OCI-M2 (cell line): ENCODE measurements around the gene CHEK2.
"Not testable (repeated sequence)": the region's sequence is repeated elsewhere in the genome, so short reads cannot be mapped to it uniquely, and the experiment has no call there.

Experiments
- DNase-seq: peaks from one replicate; lab custom pipeline; 2025; ENCODE audit not compliant: unreplicated experiment; lab: John Stamatoyannopoulos, UW

Gene CHEK2

DNA sequence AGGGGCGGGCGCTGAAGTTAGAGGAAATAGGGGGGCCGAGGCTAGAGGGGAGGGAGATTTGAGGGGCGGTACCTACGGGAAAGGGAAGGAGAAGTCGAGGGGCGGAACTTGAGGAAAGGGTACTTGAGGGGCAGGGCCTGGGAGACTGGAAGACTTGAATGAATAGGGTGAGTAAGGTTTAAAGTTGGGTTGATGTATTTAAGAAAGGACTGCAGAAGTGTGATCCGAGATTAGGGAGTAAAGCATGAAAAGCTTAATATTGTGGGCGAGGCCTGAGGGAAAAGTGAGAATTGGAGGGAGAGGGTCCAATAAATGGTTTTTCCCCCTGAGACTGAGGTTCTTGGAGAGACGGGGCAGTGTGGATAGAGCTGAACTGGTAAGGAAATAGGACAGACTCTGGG is 942 bp upstream of the CHEK2 start:
- no peak for DNase-seq

DNA sequence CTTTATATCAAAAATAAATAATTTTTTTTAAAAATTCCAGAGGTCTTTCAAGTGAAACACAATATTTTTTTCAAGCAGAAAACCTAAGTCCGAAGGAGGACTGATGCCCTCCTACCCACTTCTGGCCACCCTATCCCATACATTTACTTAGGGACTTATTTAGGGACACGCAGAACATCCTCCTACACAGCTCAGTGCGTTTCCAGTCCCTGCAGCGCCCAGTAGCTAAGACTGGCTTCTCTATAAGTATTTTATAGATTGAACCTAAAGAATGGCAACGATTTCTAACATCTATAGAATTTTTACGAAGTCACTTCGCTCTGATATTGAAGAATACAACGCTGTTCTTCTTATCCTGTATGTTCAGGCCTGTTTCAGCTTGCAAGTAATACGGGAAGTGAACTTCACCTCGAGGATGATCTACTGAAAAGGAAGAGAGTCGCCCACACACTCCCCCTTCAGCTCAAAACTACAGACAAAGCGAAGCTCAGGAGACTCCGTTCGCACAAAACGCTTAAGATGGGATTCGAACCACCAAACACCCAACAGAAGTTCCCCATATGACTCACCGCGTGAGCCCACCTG is 328 bp downstream of the CHEK2 start:
- DNase-seq, result peak; percentile 82

DNA sequence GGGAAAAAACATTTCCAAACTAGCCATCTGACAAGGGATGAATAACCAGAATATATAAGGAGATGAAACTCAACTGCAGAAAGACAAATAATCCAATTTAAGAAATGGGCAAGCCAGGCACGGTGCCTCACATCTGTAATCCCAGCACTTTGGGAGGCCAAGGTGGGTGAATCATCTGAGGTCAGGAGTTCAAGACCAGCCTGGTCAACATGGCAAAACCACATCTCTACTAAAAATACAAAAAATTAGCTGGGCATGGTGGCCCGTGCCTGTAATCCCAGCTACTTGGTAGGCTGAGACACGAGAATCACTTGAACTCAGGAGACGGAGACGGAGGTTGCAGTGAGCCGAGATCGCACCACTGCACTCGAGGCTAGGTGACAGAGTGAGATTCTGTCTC is 2.7 kb downstream of the CHEK2 start:
- not testable (repeated sequence) for DNase-seq

DNA sequence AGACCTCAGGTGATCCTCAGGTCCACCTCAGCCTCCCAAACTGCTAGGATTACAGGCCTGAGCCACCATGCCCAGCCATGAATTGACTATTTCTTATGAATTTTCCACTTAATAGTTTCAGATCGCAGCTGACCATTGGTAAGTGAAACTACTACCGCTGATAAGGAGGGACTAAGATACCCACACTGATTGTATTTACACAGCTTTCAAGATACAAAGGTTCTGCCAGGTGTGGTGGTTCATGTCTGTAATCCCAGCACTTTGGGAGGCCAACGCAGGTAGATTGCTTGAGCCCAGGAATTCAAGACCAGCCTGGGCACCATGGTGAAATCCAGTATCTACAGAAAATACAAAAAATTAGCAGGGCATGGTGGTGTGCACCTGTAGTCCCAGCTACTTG is 3.9 kb downstream of the CHEK2 start:
- DNase-seq, result no peak

DNA sequence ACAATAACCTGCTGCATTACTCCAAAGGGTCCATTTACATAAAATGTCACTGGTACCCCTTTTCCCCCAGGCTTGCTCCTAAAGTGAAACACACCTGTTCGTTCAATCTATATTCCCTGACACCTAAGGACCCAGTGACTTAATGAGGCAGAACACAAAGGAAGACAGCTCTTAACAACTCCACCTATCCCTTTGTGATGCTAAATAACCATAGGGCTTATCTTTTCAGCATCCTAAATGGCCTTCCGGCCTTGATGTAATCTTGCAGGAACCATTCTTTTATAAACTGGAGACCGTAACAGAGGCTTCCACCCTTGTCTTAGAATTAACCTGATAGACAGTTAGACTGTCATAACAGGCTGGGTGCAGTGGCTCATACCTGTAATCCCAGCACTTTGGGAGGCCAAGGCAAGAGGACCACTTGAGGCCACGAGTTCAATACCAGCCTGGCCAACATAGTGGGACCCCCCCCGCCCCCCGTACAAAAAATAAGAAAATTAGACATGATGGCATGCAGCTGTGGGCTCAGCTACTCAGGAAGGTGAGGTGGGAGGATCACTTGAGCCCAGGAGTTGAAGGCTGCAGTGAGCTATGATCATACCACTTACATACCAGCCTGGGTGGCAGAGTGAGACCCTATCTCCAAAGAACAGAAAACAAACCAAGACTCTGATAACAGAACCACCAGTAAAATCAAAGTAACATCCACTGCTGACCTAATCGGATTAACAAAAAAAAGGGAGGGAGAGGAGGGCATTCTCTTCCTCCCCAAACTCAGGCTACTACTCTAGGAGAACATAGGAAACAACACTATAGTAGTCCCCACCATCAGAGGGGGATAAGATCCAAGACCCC is 5.1 kb downstream of the CHEK2 start:
- no peak for DNase-seq

DNA sequence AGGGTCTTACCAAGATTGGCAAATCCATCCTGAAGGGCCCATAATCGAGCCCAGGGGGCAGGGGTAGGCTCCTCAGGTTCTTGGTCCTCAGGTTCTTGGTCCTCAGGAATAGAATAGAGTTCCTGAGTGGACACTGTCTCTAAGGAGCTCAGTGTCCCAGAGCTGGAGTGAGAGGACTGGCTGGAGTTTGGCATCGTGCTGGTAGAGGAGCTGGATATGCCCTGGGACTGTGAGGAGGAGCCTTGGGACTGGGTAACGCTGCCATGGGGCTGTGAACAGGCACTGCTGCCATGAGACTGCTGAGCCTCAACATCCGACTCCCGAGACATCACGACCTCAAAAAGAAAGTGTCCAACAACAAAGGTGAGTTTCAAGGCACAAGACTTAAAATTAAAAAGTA is 7.2 kb downstream of the CHEK2 start:
- DNase-seq, result no peak

DNA sequence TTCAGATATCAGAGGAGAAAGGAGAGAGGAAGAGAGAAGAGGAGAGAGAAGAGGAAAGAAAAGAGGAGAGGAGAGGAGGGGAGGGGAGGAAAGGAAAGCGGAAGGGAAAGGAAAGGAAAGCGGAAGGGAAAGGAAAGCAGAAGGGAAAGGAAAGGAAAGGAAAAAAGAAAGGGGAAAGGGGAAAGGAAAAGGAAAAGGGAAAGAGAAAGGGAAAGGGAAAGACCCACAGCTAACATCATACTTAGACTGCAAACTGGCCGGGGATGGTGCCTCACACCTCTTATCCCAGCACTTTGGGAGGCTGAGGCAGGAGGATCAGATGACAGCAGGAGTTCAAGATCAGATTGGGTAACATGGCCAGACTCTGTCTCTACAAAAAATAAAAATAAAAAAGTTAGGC is 11.4 kb downstream of the CHEK2 start:
- no peak for DNase-seq

DNA sequence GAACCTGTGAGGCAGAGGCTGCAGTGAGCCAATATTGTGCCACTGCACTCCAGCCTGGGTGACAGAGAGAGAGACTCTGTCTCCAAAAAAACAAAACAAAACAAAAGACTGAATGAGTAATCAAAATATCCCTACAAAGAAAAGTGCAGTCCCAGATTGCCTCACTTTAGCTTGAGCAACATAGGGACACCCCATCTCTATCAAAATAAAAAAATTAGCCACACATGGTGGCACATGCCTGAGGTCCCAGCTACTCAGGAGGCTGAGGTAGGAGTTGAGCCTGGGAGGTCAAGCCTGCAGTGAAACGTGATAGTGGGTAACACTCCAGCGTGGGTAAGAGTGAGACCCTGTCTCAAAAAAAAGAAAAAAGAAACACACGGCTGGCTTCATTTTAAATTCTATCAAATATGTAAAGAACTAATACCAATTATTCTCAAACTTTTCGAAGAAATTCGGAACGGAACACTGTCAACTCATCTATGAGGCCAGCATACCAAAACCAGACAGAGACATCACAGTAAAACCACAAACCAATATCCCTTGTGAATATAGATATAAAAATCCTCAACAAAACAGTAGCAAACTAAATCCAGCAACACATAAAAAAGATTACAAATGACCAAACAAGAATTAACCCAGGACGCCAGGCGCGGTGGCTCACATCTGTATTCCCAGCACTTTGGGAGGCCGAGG is 12.9 kb downstream of the CHEK2 start:
- no peak for DNase-seq

DNA sequence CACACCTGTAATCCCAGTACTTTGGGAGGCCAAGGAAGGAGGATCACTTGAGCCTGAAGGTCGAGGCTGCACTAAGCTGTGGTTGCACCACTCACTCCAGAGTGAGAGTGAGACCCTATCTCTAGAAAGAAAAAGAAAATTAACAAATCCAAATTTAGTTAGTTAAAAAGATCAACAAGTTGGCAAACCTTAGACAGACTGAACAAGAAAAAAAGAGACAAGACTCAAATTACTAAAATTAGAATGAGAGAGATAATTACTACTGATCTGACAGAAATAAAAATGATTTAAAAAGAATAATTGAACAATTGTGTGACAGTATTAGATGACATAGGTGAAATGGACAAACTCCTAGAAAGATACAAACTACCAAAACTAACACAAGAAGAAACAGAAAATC is 13.6 kb downstream of the CHEK2 start:
- no peak for DNase-seq

DNA sequence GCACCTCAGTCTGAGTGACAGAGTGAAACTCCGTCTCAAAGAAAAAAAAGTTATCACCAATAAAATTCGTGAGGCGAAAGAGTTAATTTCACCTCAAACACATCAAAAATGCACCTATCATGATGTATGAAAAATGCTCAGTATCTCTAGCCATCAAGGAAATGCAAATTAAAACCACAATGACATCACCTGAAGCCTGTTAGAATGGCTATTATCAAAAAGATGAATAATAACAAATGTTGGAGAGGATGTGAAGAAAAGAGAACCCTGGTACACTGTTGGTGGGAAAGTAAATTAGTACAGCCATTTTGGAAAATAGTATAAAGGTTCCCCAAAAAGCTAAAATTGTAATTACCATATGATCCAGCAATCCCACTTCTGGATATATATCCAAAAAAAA is 23.6 kb downstream of the CHEK2 start:
- no peak for DNase-seq

DNA sequence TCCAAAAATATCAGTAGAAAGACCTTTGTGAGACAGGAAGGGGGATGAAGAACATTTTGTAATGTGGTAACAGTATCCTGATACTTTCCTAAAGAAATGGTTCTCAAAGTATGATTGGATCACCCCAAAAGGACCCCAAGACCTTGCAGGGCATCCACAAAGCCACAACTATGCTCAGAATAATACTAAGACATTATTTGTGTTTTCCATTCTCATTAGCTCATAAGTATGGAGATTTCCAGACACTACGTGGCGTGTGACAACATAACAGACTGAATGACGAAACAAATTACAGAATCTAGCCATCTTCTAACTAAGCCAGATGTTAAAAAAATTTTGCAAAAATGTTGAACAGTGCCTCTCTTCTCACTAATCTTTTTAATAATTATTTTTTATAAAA is 24.9 kb downstream of the CHEK2 start:
- no peak for DNase-seq

DNA sequence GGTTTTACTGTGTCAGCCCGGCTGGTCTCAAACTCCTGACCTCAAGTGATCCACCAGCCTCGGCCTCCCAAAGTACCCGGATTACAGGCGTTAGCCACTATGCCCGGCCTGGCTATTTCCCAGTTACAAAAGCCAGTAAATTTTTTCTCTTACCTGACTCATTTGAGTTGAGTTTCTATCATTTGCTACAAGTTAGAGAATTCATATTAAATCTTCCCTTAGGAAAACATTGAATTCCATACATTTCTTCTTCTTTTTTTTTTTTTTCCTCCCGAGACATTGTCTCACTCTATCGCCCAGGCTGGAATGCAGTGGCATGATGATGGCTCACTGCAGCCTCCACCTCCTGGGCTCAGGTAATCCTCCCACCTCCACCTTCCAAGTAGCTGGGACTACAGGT is 26.0 kb downstream of the CHEK2 start:
- no peak for DNase-seq

DNA sequence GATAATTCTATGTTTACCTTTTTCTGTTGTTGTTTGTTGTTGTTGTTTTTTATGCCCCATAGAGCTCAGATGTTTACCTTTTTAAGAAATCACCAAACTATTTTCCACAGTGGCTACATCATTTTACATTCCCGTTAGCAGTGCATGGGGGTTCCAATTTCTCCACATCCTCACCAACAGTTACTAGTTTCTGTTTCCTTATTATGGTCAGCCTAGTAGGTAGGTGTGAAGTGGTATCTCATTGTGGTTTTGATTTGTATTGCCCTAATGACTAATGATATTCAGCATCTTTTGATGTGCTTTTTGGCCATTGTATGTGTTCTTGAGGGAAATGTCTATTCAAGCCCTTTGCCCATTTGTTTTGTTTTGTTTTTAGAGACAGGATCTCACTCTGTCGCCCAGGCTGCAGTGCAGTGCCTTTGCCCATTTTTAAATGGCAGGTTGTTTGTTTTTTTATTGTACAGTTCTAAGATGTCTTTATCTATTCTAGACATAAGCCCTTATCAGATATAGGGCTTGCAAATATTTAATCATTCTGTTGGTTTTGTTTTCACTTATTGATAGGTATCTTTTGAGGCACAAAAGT is 27.5 kb downstream of the CHEK2 start:
- no peak for DNase-seq

DNA sequence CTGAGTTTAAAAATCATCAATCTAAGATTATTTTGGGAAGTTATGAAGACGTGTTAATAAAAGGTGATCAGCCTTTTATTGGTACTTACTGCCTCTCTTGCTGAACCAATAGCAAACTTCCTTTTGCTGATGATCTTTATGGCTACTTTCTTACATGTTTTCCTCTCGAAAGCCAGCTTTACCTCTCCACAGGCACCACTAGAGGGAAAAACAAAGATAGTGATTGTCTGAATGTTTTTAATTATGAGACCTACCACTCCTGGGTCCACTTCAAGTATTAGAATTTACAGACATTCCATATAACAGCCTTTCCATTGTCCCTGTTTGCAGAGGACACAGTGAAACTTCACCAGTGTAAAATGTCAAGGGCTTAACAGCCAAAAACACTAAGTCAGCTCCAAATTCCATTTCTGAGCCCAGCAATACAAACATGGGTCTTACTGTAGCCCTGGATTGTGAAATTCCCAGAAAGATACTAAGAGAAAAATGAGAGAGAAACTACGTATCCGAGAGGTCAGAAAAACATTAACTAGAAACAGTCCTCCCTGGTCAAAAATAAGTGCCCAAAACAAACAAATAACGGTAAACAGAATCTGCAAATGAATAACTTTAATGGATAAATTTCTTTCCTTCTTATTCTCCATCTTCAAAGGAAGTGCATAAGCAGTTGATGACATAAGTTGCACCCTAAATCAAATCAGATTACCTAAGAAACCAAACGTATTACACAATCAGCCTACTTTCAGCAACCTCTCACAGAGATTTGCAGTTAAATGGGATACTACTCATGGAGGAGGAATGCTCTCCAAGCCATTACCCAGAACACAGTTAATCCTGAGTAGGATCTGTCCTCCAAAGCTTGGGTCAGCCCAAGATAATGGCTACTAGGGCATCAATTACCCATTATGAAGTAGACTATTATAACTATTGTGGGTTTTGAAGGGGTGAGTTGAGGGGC is 29.5 kb downstream of the CHEK2 start:
- no peak for DNase-seq

DNA sequence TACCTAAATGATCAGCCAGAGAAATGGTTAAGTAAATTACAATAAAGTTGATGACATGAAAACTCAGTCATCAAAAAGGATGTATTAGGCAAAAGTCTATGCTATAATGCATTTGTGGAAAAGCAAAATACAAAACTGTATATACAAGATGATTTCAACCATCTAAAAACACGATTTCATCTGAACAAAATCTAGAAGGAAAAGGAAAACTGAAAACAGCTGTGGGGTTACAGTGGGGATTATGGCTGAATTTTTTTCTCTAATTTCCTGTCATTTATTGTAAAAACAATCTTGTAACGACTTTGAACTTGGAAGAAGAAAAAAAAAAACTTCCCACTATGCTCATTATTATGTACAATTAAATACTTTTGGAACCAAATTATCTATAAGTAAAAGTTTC is 30.3 kb downstream of the CHEK2 start:
- DNase-seq, result no peak

DNA sequence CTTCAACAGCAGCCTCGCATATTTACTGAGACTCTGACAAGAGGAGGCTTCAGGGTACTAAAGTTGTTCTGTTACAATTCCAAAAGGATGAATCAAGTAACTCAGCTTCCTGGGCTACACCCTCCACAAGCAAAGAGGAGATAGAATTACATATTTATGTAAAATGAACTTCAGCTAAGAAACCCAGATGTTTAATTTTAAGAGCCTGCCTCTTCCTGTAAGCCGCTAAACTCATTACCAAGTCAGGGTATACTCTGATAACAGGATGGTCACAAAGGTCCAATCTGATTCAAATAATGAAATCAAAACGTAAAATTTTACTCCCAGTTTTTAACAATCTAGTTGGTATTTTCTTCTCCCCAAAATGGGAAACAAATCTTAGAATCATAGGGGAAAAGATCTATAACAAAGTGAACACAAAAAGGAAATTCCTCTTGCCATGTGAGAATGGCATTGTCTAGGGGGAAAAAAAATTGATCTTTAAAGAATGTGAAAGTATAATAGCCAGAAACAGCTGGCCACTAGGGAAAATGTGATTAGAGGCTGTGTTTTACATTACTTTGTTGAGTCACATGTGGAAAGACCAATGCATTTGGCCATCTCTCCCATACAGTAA is 30.9 kb downstream of the CHEK2 start:
- no peak for DNase-seq

DNA sequence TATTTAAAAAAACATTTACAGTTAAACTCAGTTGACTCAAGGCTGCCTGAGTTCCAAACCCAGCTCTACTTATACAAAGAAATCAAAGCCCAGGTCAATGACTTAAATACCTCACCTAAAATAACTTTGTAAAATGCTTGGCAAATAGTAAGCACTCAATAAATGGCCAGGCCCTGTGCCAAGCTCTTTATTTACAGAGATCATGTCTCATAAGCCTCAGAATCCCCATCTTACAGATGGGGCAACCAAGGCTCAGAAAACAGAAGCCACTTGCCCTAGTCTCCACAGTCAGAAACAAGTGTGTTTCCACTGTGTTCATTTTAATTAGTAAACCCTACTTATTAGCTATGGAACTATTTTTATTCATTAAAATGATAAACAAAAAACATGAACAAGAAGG is 31.5 kb downstream of the CHEK2 start:
- DNase-seq, result no peak

DNA sequence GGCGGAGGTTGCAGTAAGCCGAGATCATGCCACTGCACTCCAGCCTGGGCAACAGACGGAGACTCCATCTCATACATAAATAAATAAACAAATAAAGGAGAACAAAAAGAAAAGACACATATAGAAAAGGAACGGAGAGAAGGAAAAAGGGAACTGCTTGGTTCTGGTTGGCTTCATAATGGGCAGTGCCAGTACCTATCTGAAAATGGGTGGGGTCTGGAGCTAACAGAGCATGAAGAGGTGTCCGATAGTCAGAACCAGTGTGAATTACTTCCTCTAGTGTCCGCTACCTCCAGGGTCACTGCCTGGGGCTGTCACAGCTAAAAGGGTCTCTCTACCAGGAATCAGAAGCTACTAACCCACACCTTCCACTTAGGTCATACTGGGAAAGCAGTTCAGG is 34.8 kb downstream of the CHEK2 start:
- no peak for DNase-seq

DNA sequence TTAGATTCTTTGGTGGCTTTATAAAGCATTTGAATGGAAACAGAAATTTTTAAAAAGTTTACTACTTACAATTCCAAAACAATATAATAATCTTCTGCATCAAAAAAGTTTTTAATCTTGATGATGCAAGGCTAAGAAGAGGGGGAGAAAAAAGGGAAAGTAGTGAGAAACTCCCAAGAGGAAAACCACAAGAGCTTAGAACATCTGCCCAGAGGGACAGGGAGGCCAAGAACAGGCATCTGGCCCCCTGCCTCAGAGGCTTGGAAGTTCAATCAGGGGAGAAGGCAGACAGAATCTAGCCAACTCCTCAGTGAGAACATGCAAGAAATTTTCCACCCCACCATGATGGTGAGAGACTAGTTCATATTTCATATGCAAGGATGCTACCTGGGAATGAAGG is 38.2 kb downstream of the CHEK2 start:
- DNase-seq, result no peak

DNA sequence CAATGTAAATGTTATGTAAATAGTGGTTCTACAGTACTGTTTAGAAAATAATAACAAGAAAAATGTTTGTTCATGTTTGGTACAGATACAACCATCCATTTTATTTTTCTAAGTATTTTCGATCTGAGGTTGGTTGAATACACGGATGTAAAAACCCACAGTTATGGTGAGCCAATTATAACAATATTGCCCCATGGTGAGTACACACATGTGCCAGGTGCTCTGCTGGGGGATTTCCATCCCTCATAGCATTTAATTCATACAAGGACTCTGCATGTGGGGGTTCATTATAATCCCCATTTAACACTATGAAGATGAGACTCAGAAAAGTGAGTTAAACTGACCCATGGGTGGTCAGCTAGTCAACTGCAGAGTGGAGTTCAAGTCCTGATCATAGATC is 38.7 kb downstream of the CHEK2 start:
- DNase-seq, result no peak
